GM11168 (cell line): ENCODE results near the gene FFAR4.

Experiments used
- in situ Hi-C: fragments of 300-500 bp; cut with MboI; formaldehyde crosslinking; loops from one replicate; pipeline ENCODE4 v1.12.0; 2022; ENCODE audit warnings: low sequenced_read_pairs; ENCODE audit not compliant: unreplicated experiment

Gene FFAR4

GRCh38 chr10:93595378-93596161 lies 29.1 kb downstream of the FFAR4 start:
- in situ Hi-C loops: no loop called here

GRCh38 chr10:93596539-93596938 lies 30.1 kb downstream of the FFAR4 start:
- in situ Hi-C loops: no loop called here

- in situ Hi-C loops: no loop called here
These were observed 30.7 kb downstream of the FFAR4 start for GRCh38 chr10:93597075-93597599.

- in situ Hi-C loops: no loop called here
These were observed 31.7 kb downstream of the FFAR4 start for GRCh38 chr10:93598157-93598556.

- in situ Hi-C loops: no loop called here
These were observed 32.9 kb downstream of the FFAR4 start for GRCh38 chr10:93599335-93599734.

GRCh38 chr10:93599778-93600177 lies 33.3 kb downstream of the FFAR4 start:
- in situ Hi-C loops: no loop called here

- in situ Hi-C loops: no loop called here
These were observed 34.1 kb downstream of the FFAR4 start for GRCh38 chr10:93600446-93601145.

- in situ Hi-C loops: no loop called here
These were observed 34.8 kb downstream of the FFAR4 start, which contains the start of gene RBP4 for GRCh38 chr10:93601146-93601773. Gene RBP4 (minus strand): TSS chr10:93601235. CDS start chr10:93601028, 207 bp downstream.

- in situ Hi-C loops: no loop called here
These were observed 35.3 kb downstream of the FFAR4 start for GRCh38 chr10:93601774-93602162.

GRCh38 chr10:93603023-93603422 lies 36.6 kb downstream of the FFAR4 start:
- in situ Hi-C loops: no loop called here

GRCh38 chr10:93604146-93604545 lies 37.7 kb downstream of the FFAR4 start:
- in situ Hi-C loops: no loop called here

- in situ Hi-C loops: no loop called here
These were observed 42.0 kb downstream of the FFAR4 start for GRCh38 chr10:93608421-93608820.

GRCh38 chr10:93612311-93612710 lies 45.8 kb downstream of the FFAR4 start, which contains the start of gene PDE6C:
Gene PDE6C (plus strand): TSS chr10:93612537. CDS start chr10:93612726, 189 bp downstream.
- in situ Hi-C loops: no loop called here

GRCh38 chr10:93613126-93613525 lies 46.7 kb downstream of the FFAR4 start:
- in situ Hi-C loops: no loop called here

GRCh38 chr10:93614101-93614825 lies 47.8 kb downstream of the FFAR4 start:
- in situ Hi-C loops: no loop called here

GRCh38 chr10:93615576-93616235 lies 49.2 kb downstream of the FFAR4 start:
- in situ Hi-C loops: no loop called here

- in situ Hi-C loops: no loop called here
These were observed 54.5 kb downstream of the FFAR4 start for GRCh38 chr10:93620925-93621324.

- in situ Hi-C loops: no loop called here
These were observed 56.5 kb downstream of the FFAR4 start for GRCh38 chr10:93622942-93623341.

- in situ Hi-C loops: no loop called here
These were observed 62.4 kb downstream of the FFAR4 start for GRCh38 chr10:93628858-93629257.
